RKO (cell line): Measurements from ENCODE around the gene ARAF.

Source experiments
- DNase-seq: peaks from one replicate; pipeline ENCODE4 v3.0.0-alpha.2; 2016; ENCODE audit warnings: low spot score

The ARAF gene

GRCh38 chrX:47564438-47565085 lies 3.6 kb downstream of the ARAF start:
- no peak for DNase-seq

- DNase-seq: no peak
These were observed 5.8 kb downstream of the ARAF start for GRCh38 chrX:47566841-47567240.

- peak; percentile 34 for DNase-seq
These were observed 7.8 kb downstream of the ARAF start for GRCh38 chrX:47568656-47569295.

GRCh38 chrX:47570794-47571193 lies 9.8 kb downstream of the ARAF start:
- no peak for DNase-seq

- DNase-seq: no peak
These were observed 10.2 kb downstream of the ARAF start for GRCh38 chrX:47571215-47571614.

GRCh38 chrX:47571896-47572295 lies 10.9 kb downstream of the ARAF start:
- no peak for DNase-seq

GRCh38 chrX:47572773-47573340 lies 11.9 kb downstream of the ARAF start:
- DNase-seq: no peak

GRCh38 chrX:47573341-47574075 lies 12.5 kb downstream of the ARAF start:
- DNase-seq: no peak

GRCh38 chrX:47574076-47574546 lies 13.1 kb downstream of the ARAF start:
- no peak for DNase-seq

GRCh38 chrX:47574547-47575301 lies 13.7 kb downstream of the ARAF start:
- DNase-seq: no peak

GRCh38 chrX:47576021-47576898 lies 15.3 kb downstream of the ARAF start:
- no peak for DNase-seq

- DNase-seq: no peak
These were observed 16.4 kb downstream of the ARAF start for GRCh38 chrX:47577424-47577823.

GRCh38 chrX:47577901-47578300 lies 16.9 kb downstream of the ARAF start:
- DNase-seq: no peak

- no peak for DNase-seq
These were observed 17.7 kb downstream of the ARAF start for GRCh38 chrX:47578692-47579091.

- DNase-seq: peak; percentile 59
These were observed 18.5 kb downstream of the ARAF start for GRCh38 chrX:47579537-47579936.

GRCh38 chrX:47581731-47582647 lies 21.0 kb downstream of the ARAF start, which contains the start of gene TIMP1:
TSS of gene TIMP1 (plus strand) at chrX:47582436. CDS start at chrX:47583416, 980 bp downstream.
- peak; percentile 97 for DNase-seq

GRCh38 chrX:47583240-47583861 lies 22.3 kb downstream of the ARAF start:
- DNase-seq: no peak

- DNase-seq: peak; percentile 43
These were observed 23.7 kb downstream of the ARAF start for GRCh38 chrX:47584714-47585113.

GRCh38 chrX:47585273-47585672 lies 24.3 kb downstream of the ARAF start:
- no peak for DNase-seq
